HG03064 (cell line): ENCODE data around the gene CEP95.
"Not testable (repeated sequence)": the region's sequence is repeated elsewhere in the genome, so short reads cannot be mapped to it uniquely, and the experiment has no call there.

Experiments used
- ATAC-seq: cut with Tn5 transposase; IDR thresholded peaks from one replicate; pipeline ENCODE4 v1.9.1; 2021; ENCODE audit warnings: low read depth; ENCODE audit not compliant: unreplicated experiment

Gene CEP95

GRCh38 chr17:64564098-64564497, 57.3 kb downstream of the CEP95 start:
- no peak for ATAC-seq

GRCh38 chr17:64565563-64565962, 58.8 kb downstream of the CEP95 start:
- no peak for ATAC-seq

- ATAC-seq, result no peak
These were observed 65.0 kb downstream of the CEP95 start for GRCh38 chr17:64571746-64572145.

- no peak for ATAC-seq
These were observed 65.9 kb downstream of the CEP95 start for GRCh38 chr17:64572682-64573154.

- no peak for ATAC-seq
These were observed 66.4 kb downstream of the CEP95 start for GRCh38 chr17:64573214-64573613.

- ATAC-seq, result no peak
These were observed 67.9 kb downstream of the CEP95 start for GRCh38 chr17:64574646-64575045.

- no peak for ATAC-seq
These were observed 68.7 kb downstream of the CEP95 start for GRCh38 chr17:64575431-64575830.

- ATAC-seq, result not testable (repeated sequence)
These were observed 70.2 kb downstream of the CEP95 start for GRCh38 chr17:64577025-64577424.

- ATAC-seq, result no peak
These were observed 73.1 kb downstream of the CEP95 start for GRCh38 chr17:64579917-64580316.

GRCh38 chr17:64580384-64581315, 73.9 kb downstream of the CEP95 start:
- no peak for ATAC-seq

- ATAC-seq, result no peak
These were observed 76.3 kb downstream of the CEP95 start for GRCh38 chr17:64583038-64583437.

GRCh38 chr17:64585146-64585545, 78.4 kb downstream of the CEP95 start:
- no peak for ATAC-seq
